Hematopoietic multipotent progenitor cell (in vitro differentiated cells): ENCODE measurements around the gene TMEM91. TPM values are rescaled to one million over a fixed set of nuclear protein-coding genes. Genes with fewer than 3 reads are reported as not detected.
"Not testable (repeated sequence)": the region's sequence is repeated elsewhere in the genome, so short reads cannot be mapped to it uniquely, and the experiment has no call there.

ENCODE experiments used
- DNase-seq, 3 donors: peaks; one replicate each; pipeline ENCODE4 v3.0.0-alpha.2; 2011 to 2015; ENCODE audit warnings: low read depth in 2 of 3, low spot score in 2 of 3
- total RNA-seq: library from RNA; depleted of rRNA; stranded (reverse); fragments of >200 nt; gene quantifications from one replicate; pipeline ENCODE4 v1.2.3, GENCODE V29; 2012

The TMEM91 gene
- total RNA-seq, 1 donor = 22.9 TPM

DNA sequence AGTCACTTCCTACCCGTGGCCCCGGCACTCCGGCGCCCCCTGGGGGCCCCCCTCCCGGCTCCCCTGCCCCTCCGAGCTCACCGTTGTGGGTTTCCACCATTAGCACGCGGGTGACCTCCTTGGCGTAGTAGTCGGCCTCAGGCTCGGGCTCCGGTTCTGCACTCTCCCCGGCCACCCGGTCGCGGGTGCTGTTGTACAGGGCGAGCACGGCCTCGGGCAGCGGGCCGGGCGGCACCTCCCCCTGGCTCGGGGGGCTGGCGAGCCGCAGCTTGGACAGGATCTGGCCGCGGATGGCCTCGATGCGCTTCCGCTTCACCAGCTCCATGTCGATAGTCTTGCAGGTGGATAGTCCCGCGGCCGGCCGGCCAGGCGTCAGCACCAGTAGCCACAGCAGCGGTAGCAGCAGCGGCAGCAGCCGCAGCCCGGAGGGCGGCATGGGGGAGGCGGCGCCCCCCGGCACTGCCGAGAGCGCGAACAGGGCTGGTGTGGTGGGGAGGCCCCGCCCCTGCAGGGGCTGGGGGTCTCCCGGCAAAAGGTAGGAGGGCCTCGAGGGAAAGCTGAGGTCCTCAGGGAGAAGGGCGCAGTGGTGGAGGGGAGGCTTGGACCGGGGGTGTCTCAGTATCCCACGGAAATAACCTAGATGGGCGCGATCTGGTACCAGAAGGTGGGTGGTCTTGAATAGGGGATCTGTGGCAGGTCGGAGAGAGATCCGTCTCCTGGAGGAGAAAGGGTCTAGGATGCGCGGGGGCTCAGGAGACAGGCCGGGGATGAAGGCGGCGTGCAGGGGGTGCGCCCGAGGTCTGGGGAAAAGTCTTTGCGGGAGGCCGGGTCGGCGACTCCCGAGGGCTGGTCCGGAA is 23.5 kb upstream of the TMEM91 start:
- peak in 2 of 3 donors; percentile 74 to 79 for DNase-seq

DNA sequence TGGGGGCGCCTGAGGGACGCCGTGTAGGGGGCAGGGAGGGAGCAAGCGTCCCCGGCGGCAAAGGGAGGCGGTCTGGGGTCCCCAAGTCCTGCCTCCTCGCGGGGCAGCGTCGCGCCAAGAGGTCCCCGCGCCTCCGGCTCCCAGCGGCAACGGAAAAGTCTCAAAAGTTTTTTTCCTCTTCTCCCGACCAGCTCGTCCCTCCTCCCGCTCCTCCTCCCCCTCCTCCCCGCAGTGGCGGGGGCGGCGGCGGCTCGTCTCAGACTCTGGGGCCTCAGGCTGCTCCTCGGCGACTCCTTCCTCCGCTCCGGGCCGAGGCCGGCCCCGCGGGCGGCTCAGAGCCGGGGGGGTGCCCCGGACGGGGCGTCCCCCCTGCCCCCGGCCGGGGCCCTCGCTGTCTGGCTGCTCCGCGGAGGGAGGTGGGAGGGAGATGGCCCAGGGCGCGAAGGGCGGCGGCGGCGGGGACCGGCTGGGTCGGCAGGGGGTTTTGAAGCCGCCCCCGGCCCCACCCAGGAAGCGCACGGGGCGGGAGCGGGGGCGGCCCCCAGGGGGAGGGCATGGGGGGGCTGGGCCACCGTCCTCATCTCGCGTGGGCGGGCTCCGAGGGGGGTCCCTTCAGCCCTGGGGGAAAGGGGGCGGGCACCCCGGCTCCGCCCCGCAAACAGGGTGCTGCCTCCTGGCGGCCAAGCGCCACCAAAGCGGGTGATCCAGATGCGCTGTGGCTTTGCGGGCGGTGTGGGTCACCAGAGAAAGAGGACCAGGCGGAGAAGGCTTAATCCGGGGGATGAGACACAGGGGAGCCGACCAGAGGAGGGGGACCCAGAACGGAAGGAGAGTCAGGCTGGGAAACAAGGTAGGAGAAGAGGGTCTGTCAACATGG is 22.6 kb upstream of the TMEM91 start, which contains the start of gene TGFB1:
Gene TGFB1 (minus strand): TSS at position 457 of the 877 bp plus-strand sequence. CDS start 878 bp downstream, outside the sequence.
- DNase-seq = peak; percentile 83 to 92 (median 87)

DNA sequence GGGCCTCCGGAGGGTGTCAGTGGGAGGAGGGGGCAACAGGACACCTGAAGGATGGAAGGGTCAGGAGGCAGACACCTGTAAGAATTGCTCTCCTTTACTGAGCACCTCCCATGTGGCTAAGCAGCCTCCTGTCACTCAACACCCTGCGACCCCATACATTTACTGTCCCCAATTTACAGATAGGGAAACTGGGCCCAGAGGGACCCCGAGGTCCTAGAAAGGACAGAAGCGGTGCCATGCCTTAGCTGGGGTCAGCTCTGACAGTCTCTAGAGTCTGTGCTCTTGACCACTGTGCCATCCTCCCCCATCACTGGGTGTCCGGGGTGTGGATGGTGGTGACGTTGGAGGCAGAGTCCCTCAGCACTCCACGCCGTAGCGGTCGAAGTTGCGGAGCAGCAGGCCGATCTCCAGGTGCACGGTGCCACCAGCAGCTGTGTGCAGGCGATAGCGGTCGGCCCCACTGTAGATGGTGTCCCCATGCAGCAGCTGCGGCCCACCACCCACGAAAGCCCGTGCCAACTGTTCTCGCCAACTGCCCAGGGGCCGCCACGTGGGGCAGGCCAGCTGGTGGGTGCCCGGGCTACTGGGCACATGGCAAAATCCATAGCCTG is 21.9 kb upstream of the TMEM91 start:
- no peak for DNase-seq

- DNase-seq = no peak
Measured at GRCh38 chr19:41355035-41355434, 21.3 kb upstream of the TMEM91 start.

GRCh38 chr19:41355802-41356201 is 20.5 kb upstream of the TMEM91 start:
- DNase-seq = no peak

DNA sequence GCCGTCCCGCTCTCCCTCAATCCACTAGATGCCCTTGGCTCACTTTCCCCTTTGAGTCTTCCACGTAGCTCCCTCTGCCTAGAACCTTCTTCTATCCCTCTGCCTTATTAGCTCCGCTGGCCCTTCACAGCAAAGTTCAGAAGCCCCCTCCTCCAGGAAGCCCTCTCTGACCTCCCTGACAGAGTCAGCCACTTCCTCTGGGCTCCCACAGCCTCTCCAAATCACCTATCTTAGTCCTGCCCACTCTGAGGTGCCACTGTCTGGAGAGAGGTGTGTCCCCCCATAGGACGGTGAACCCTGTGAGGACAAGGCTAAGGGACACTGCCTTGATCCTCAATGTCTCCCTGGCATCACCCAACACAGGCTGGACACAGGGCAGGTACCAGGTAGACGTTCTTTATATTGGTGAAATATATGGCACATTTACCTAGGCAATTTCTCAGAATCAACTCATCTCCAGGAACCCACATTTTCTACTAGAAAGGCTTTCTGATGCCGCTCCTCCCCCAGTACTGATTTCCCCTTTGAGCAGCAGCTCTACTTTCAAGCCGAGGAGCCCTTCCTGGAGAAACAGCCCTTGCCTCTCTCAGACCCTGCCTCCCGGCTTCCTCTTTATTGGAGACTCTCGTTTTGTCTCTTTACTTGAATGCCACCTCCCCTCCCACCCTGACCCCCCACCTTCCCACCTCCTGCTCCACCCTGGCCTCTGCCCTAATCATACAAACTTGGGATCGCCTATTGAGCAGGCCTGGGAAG is 19.2 kb upstream of the TMEM91 start:
- no peak for DNase-seq

GRCh38 chr19:41357746-41358145 is 18.6 kb upstream of the TMEM91 start:
- no peak for DNase-seq

GRCh38 chr19:41359741-41360140 is 16.6 kb upstream of the TMEM91 start:
- DNase-seq = no peak

- no peak for DNase-seq
Measured at GRCh38 chr19:41362143-41362847, 14.0 kb upstream of the TMEM91 start.

DNA sequence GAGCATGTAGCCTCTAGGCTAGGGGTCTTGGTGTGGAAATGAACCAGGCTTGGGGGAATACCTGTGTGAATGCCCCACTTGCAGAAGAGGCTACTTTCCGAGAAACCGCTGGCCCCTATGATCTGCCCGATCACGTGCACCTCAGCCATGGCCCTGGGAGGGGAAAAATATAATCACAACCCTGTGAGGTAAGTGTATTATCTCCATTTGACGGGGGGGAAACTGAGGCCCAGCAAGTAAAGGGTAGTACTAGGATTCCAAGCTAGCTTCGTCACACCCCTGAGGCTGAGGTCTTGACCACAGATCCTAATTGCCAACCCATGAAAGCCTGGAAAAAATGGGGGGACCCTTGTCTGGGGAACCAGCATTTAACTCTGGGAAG is 13.0 kb upstream of the TMEM91 start:
- DNase-seq = no peak

- DNase-seq = peak; percentile 96 to 99 (median 99)
Measured at GRCh38 chr19:41363753-41364523, 12.4 kb upstream of the TMEM91 start, which contains the start of gene B9D2. B9D2 (minus strand) TSS chr19:41364149; CDS start chr19:41363519, 630 bp downstream.

DNA sequence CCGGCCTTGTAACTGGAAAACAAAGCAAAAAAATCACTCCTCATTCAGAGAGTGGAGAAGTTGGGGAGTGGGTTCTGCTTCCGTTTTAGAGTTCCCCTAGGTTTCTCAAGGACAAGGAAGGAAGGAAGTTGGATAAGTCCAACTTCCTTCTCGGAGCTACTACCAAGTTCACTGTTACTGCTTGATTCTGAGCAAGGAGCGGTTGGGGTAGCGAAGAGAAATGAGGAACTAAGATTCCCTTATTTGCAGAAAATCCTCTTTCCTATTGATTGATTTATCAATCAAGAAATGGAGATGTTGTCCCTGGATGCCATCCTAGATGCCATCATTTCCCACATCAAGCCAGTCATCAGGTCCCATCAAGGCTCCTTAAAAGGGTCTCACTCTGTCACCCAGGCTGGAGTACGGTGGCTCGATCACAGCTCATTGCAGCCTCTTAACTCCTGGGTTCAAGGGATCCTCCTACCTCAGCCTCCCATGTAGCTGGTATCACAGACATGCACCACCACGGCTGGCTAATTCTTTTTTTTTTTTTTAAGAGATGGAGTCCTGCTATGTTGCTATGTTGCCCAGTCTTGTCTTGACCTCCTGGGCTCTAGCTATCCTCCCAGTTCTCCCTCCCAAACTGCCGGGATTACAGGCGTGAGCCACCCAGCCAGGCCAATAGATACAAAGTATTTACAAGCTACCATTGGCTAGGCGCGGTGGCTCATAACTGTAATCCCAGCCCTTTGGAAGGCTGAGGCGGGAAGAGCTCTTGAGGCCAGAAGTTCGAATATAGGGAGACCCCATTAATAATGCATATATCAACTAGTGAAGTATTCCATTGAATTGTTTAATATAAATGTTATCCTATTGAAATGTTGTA is 11.6 kb upstream of the TMEM91 start:
- peak in 1 of 3 donors; percentile 43 for DNase-seq

DNA sequence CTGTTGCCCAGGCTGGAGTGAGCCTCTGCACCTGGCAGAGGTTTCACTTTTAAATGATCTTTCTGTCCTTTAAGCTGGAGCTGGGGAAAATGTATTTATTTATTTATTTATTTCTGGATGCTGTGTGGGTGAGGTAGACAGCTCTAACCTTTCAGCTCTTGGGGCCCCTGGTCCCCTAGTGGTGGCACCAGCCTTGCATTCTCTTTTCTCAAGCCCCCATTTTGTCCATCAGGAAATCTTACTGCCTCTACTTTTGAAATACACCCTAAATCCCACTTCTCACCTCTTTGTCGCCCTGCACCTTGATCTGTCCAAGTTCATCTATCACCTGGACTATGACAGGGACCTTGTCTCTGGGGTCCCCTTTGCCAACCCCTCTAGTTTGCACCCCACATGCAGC is 10.2 kb upstream of the TMEM91 start:
- peak in 1 of 3 donors; percentile 41 for DNase-seq

DNA sequence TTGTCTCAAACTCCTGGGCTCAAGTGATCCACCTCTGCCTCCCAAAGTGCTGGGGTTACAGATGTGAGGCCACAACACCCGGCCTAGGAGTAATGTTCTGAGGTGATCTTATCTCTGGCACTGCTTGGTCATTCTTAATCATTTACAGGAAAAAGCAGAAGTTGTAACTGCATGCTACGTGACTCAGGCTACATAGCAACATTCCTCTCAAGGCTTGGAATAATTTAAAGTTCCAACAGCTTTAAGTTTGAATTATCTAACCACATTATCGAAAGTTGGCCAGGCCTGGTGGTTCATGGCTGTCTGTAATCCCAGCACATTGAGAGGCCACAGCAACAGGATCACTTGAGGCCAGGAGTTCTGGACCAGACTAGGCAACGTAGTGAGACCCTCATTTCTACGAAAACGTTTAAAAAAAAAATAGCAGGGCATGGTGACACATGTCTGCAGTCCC is 8.5 kb upstream of the TMEM91 start:
- DNase-seq = peak in 2 of 3 donors; percentile 82

DNA sequence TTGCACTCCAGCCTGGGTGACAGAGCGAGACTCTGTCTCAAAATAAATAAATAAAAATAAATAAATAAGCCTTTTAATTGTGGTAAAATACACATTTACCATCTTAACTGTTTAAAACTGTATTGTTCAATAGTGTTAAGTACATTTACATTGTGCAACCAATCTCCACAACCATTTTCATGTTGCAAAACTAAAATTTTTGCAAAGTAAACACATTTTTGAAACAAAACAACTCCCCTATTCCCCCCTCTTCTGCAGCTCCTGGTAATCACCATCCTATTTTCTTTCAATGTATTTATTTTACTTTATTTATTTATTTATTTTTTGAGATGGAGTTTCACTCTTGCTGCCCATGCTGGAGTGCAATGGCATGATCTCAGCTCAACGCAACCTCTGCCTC is 6.6 kb upstream of the TMEM91 start:
- no peak for DNase-seq

DNA sequence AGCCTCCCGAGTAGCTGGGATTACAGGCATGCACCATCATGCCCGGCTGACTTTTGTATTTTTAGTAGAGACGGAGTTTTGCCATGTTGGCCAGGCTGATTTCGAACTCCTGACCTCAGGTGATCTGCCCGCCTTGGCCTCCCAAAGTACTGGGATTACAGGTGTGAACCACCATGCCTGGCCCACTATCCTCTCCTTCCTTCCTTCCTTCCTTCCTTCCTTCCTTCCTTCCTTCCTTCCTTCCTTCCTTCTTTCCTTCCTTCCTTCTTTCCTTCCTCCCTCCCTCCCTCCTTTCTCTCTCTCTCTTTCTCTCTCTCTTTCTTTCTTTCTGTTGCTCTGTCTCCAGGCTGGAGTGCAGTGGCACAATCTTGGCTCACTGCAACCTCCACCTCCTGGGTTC is 5.2 kb upstream of the TMEM91 start:
- DNase-seq = not testable (repeated sequence)

GRCh38 chr19:41371541-41371940 is 4.8 kb upstream of the TMEM91 start:
- no peak for DNase-seq

DNA sequence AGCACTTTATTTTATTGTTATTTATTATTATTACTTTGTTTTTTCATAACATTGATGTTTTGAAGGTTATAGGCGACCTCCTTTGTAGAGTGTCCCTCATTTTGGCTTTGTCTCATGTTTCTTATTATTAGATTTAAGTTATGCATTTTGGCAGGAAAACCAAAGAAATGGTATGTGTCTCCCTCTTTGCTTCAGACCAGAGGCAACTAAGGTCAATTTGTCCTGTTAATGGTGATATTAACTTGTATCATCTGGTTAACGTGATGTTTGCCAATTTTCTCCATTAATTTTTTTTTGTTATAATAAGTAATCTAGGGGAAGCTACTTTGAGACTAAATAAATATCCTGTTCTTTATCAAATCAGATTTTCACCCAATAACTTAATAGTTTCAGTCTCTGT is 3.8 kb upstream of the TMEM91 start:
- DNase-seq = no peak
